ENCODE results near the gene TMOD1. TPM values are rescaled to one million over a fixed set of nuclear protein-coding genes. Genes with fewer than 3 reads are reported as not detected.

TMOD1 gene
- total RNA-seq, 1 experiment from 2014 or later: not detected

GRCh38 chr9:97517331-97518089 lies 16.0 kb downstream of the TMOD1 start:
- peaks cover 9% of the 10 kb centered on the region for H3K4me1 ChIP-seq (replicated peaks)
- no peak for DNase-seq (ENCODE audit: low read depth in 1 of 2, low spot score in 2 of 2)
- H3K27me3 ChIP-seq (replicated peaks): no peaks in the 10 kb centered on the region
- H3K27ac ChIP-seq: no peak overlapping the region
- no peak overlapping the region for H3K4me3 ChIP-seq
- no peaks in the 10 kb centered on the region for H3K36me3 ChIP-seq
- no peaks in the 10 kb centered on the region for H3K9me3 ChIP-seq (replicated peaks)

GRCh38 chr9:97518166-97518908 lies 16.9 kb downstream of the TMOD1 start:
- no peak for DNase-seq (ENCODE audit: low read depth in 1 of 2, low spot score in 2 of 2)
- H3K27ac ChIP-seq: no peak overlapping the region

DNA sequence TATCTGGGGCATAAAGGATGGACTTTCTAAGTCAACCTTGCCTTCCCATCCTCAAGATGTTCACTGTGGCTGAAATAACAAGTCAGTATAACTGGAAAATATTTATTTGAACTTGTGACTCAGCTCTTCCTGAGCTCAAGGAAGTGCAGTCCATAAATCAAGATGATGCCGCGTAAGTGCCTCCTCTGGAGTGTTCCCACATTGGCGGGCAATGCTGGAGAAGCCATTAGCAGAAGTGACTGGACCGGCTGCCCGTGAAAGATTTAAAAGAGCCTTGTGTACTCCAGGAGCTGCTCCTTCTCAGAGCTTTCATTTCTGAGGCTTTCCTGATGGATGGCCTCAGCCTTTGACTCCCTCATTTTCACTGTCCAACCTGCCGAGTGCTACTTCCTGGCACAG lies 17.4 kb downstream of the TMOD1 start:
- Histone ChIP-seq H3K4me1 (replicated peaks) (peaks cover 9% of the 10 kb centered on the region), H3K4me3 (no peak overlapping the region), H3K9me3 (replicated peaks) (no peaks in the 10 kb centered on the region), H3K27me3 (replicated peaks) (no peaks in the 10 kb centered on the region), H3K27ac (no peak overlapping the region), H3K36me3 (no peaks in the 10 kb centered on the region)
- peak; percentile 30 to 57 for DNase-seq (ENCODE audit: low read depth in 1 of 2, low spot score in 2 of 2)

More at GRCh38 chr9:97518166-97518908, 16.9 kb downstream of the TMOD1 start:
- Histone ChIP-seq H3K4me3 (no peak overlapping the region), H3K4me1 (replicated peaks) (peaks cover 9% of the 10 kb centered on the region), H3K27me3 (replicated peaks) (no peaks in the 10 kb centered on the region), H3K9me3 (replicated peaks) (no peaks in the 10 kb centered on the region), H3K36me3 (no peaks in the 10 kb centered on the region)

- Histone ChIP-seq H3K4me1 (replicated peaks) (peaks cover 9% of the 10 kb centered on the region), H3K4me3 (no peak overlapping the region), H3K9me3 (replicated peaks) (no peaks in the 10 kb centered on the region)
Measured at GRCh38 chr9:97519441-97519970, 18.0 kb downstream of the TMOD1 start.

GRCh38 chr9:97521576-97522333 lies 20.3 kb downstream of the TMOD1 start:
- no peak for DNase-seq (ENCODE audit: low read depth in 1 of 2, low spot score in 2 of 2)
- H3K27me3 ChIP-seq (replicated peaks): no peaks in the 10 kb centered on the region
- H3K9me3 ChIP-seq (replicated peaks): no peaks in the 10 kb centered on the region
- H3K36me3 ChIP-seq: no peaks in the 10 kb centered on the region
- H3K27ac ChIP-seq: no peak overlapping the region
- H3K4me1 ChIP-seq (replicated peaks): peaks cover 9% of the 10 kb centered on the region
- no peak overlapping the region for H3K4me3 ChIP-seq

More at GRCh38 chr9:97519441-97519970, 18.0 kb downstream of the TMOD1 start:
- DNase-seq (ENCODE audit: low read depth in 1 of 2, low spot score in 2 of 2): no peak
- Histone ChIP-seq H3K27me3 (replicated peaks) (no peaks in the 10 kb centered on the region), H3K36me3 (no peaks in the 10 kb centered on the region), H3K27ac (no peak overlapping the region)

DNA sequence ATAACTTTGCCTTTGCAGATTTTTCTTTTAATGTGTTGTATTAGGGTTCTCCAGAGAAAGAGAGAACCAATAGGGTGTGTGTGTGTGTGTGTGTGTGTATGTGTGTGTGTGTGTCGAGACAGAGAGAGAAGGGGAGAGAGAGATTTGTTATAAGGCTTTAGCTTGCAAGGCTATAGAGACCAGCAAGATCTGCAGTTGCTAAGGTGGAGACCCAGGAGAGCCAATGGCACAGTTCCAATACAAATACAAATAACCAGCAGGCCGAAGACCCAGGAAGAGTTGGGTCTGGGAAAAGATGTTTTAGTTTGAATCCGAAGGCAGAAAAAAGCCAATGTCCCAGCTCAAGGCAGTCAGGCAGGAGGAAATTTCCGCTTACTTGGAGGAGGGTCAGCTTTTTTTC lies 23.0 kb downstream of the TMOD1 start:
- Histone ChIP-seq H3K27ac (no peak overlapping the region), H3K9me3 (replicated peaks) (no peaks in the 10 kb centered on the region), H3K4me3 (no peak overlapping the region), H3K4me1 (replicated peaks) (no peaks in the 10 kb centered on the region; the same call in 1 of the 2 replicates), H3K27me3 (replicated peaks) (no peaks in the 10 kb centered on the region), H3K36me3 (no peaks in the 10 kb centered on the region)
- DNase-seq (ENCODE audit: low read depth in 1 of 2, low spot score in 2 of 2): no peak

- Histone ChIP-seq H3K9me3 (replicated peaks) (no peaks in the 10 kb centered on the region), H3K36me3 (no peaks in the 10 kb centered on the region), H3K4me1 (replicated peaks) (no peaks in the 10 kb centered on the region), H3K4me3 (no peak overlapping the region), H3K27me3 (replicated peaks) (no peaks in the 10 kb centered on the region), H3K27ac (no peak overlapping the region)
- no peak for DNase-seq (ENCODE audit: low read depth in 1 of 2, low spot score in 2 of 2)
Measured at GRCh38 chr9:97525451-97525850, 24.0 kb downstream of the TMOD1 start.

DNA sequence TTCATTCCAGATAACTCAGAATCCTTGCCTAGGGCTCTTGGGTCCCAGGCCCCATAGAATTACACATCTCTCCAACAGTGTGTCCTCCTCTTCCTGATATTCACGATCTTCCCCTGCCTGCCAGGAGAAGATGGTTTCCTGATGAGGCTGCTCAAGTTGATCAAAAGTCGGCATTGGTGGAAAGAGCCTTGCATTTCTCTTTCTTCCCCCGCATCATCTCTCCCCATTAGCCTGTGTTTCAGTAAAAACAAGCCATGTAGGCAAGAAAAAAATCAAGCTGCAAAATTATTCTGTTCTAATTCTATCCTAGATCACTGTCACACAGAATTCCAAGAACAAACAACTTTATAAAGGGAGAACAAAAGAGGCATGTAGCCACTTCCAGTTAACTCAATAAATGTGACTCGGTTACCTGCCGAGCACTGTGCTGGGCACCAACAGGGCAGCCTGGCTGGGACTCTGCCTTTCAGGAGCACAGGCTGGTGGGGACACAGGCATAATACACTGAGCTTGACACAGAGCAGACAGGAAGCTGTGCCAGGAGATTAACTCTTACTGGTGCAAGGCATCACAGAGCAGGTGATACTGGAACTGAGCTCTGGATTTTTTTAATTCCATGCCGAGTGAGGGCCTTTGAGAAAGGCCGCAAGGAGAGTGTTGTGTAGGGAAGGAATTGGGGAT lies 25.6 kb downstream of the TMOD1 start:
- Histone ChIP-seq H3K4me3 (no peak overlapping the region), H3K4me1 (replicated peaks) (no peaks in the 10 kb centered on the region), H3K9me3 (replicated peaks) (no peaks in the 10 kb centered on the region), H3K27ac (no peak overlapping the region), H3K36me3 (no peaks in the 10 kb centered on the region), H3K27me3 (replicated peaks) (no peaks in the 10 kb centered on the region)
- no peak for DNase-seq (ENCODE audit: low read depth in 1 of 2, low spot score in 2 of 2)

GRCh38 chr9:97527626-97528528 lies 26.4 kb downstream of the TMOD1 start:
- Histone ChIP-seq H3K4me3 (no peak overlapping the region), H3K36me3 (no peaks in the 10 kb centered on the region), H3K4me1 (replicated peaks) (no peaks in the 10 kb centered on the region), H3K27ac (no peak overlapping the region), H3K27me3 (replicated peaks) (no peaks in the 10 kb centered on the region), H3K9me3 (replicated peaks) (no peaks in the 10 kb centered on the region)
- DNase-seq (ENCODE audit: low read depth in 1 of 2, low spot score in 2 of 2): no peak

- DNase-seq (ENCODE audit: low read depth in 1 of 2, low spot score in 2 of 2): no peak
- Histone ChIP-seq H3K4me1 (replicated peaks) (no peaks in the 10 kb centered on the region), H3K27me3 (replicated peaks) (no peaks in the 10 kb centered on the region), H3K27ac (no peak overlapping the region), H3K4me3 (no peak overlapping the region), H3K36me3 (no peaks in the 10 kb centered on the region), H3K9me3 (replicated peaks) (no peaks in the 10 kb centered on the region; the same call in 1 of the 2 replicates)
Measured at GRCh38 chr9:97528529-97529230, 27.2 kb downstream of the TMOD1 start.

- H3K4me1 ChIP-seq (replicated peaks): no peaks in the 10 kb centered on the region
- no peak overlapping the region for H3K27ac ChIP-seq
- no peaks in the 10 kb centered on the region for H3K36me3 ChIP-seq
- H3K9me3 ChIP-seq (replicated peaks): no peaks in the 10 kb centered on the region; the same call in 1 of the 2 replicates
- DNase-seq (ENCODE audit: low read depth in 1 of 2, low spot score in 2 of 2): no peak
- H3K4me3 ChIP-seq: no peak overlapping the region
- no peaks in the 10 kb centered on the region for H3K27me3 ChIP-seq (replicated peaks)
Measured at GRCh38 chr9:97529363-97530076, 28.1 kb downstream of the TMOD1 start.

Measured in SJSA1 (cell line).